HCT116 (cell line): ENCODE measurements around the gene MCTP2. TPM values are rescaled to one million over a fixed set of nuclear protein-coding genes. Genes with fewer than 3 reads are reported as not detected.

Experiments used
- ATAC-seq: fragments of 200-7000 bp; cut with Tn5 transposase; 2 replicates; pipeline ENCODE4 v1.9.1; 2020; ENCODE audit warnings: mild to moderate bottlenecking, moderate library complexity
- BruUV-seq: library from RNA; stranded (reverse); fragments of 400-500 nt; replicated peaks from 2 replicates; lab custom pipeline; 2021; lab: Mats Ljungman, UMichigan
- CTCF ChIA-PET: fragments of 300-600 bp; sonication (Branson Sonifier 250); formaldehyde crosslinking; loops from one replicate; lab custom pipeline; 2021; ENCODE audit warnings: antibody characterized with exemption; lab: Charles Lee
- POLR2A ChIA-PET: fragments of 300-600, 350-600 bp; sonication (Branson Sonifier 250); formaldehyde crosslinking; loops from one replicate; lab custom pipeline; 2021; ENCODE audit warnings: antibody characterized with exemption; lab: Charles Lee
- RAD21 ChIA-PET, 2 experiments: fragments of 300-600 bp; sonication (Branson Sonifier 250); formaldehyde crosslinking; loops; one replicate each; lab custom pipeline; 2023; ENCODE audit warnings: low total read pairs in 2 of 2; ENCODE audit not compliant: uncharacterized antibody in 2 of 2, unreplicated experiment in 2 of 2, low non-redundant PET in 1 of 2; lab: Charles Lee
- DNase-seq: peaks from one replicate; pipeline ENCODE4 v3.0.0-alpha.2; 2010; ENCODE audit warnings: low read depth, low spot score
- H2AFZ ChIP-seq: fragments of 200-600 bp; shearing (Covaris generic), sonication (generic); 2 replicates; pipeline ENCODE4 v1.6.1; 2017; ENCODE audit warnings: low read depth, mixed run types, mixed read lengths, antibody characterized with exemption, low read length; ENCODE audit not compliant: poor library complexity, severe bottlenecking
- H3K27ac ChIP-seq: 2 replicates; pipeline ENCODE4 v1.5.1; 2012; ENCODE audit warnings: low read depth, low read length
- H3K27me3 ChIP-seq: fragments of 200-600 bp; sonication (generic); 2 replicates; pipeline ENCODE4 v1.6.1; 2016; ENCODE audit warnings: mixed run types, low read length, mixed read lengths; ENCODE audit not compliant: insufficient read depth
- H3K36me3 ChIP-seq, 2 experiments: fragments of 200-500 bp in 1 of 2; fragments of 200-600 bp in 1 of 2; sonication (Bioruptor generic) in 1 of 2; sonication (generic) in 1 of 2; 2 replicates each; pipeline versions ENCODE4 v1.5.1 to v1.6.1; 2014 to 2016; ENCODE audit warnings: low read length in 2 of 2, inconsistent platforms in 1 of 2, mixed read lengths in 1 of 2, mixed run types in 1 of 2; ENCODE audit not compliant: insufficient read depth in 2 of 2, control insufficient read depth in 1 of 2
- H3K4me1 ChIP-seq, 2 experiments: fragments of 200-600 bp in 1 of 2; sonication (generic) in 1 of 2; 2 replicates each; pipeline versions ENCODE4 v1.5.1 to v1.6.1; 2012 to 2017; ENCODE audit warnings: low read length in 2 of 2, inconsistent platforms in 1 of 2, mild to moderate bottlenecking in 1 of 2, mixed read lengths in 1 of 2, mixed run types in 1 of 2, moderate library complexity in 1 of 2; ENCODE audit not compliant: insufficient read depth in 2 of 2, control insufficient read depth in 1 of 2
- H3K4me2 ChIP-seq: fragments of 200-600 bp; sonication (generic); 2 replicates; pipeline ENCODE4 v1.6.1; 2017; ENCODE audit warnings: mixed run types, low read length, mixed read lengths
- H3K4me3 ChIP-seq, 2 experiments: fragments of 200-600 bp in 1 of 2; sonication (generic) in 1 of 2; replicated peaks in 1 of 2; 2 replicates each; pipeline ENCODE4 v1.5.1; 2011 to 2016; ENCODE audit warnings: low read length in 2 of 2, control low read depth in 1 of 2, low read depth in 1 of 2, mild to moderate bottlenecking in 1 of 2, mixed read lengths in 1 of 2, mixed run types in 1 of 2
- H3K79me2 ChIP-seq: fragments of 200-600 bp; sonication (generic); 2 replicates; pipeline ENCODE4 v1.6.1; 2017; ENCODE audit warnings: mild to moderate bottlenecking, mixed run types, low read length, moderate library complexity, mixed read lengths; ENCODE audit not compliant: insufficient read depth
- H3K9ac ChIP-seq: fragments of 200-600 bp; sonication (generic); 2 replicates; pipeline ENCODE4 v1.6.1; 2016; ENCODE audit warnings: low read length, mixed read lengths
- H3K9me2 ChIP-seq: fragments of 200-600 bp; sonication (generic), shearing (Covaris generic); 2 replicates; pipeline ENCODE4 v1.6.1; 2017; ENCODE audit warnings: mixed run types, mild to moderate bottlenecking, moderate library complexity; ENCODE audit not compliant: insufficient read depth
- H3K9me3 ChIP-seq, 2 experiments: fragments of 200-500 bp in 1 of 2; fragments of 200-600 bp in 1 of 2; sonication (Bioruptor generic) in 1 of 2; sonication (generic) in 1 of 2; 2 replicates each; pipeline ENCODE4 v1.6.1; 2014 to 2017; ENCODE audit warnings: low read length in 2 of 2, mixed read lengths in 2 of 2, inconsistent platforms in 1 of 2, low read depth in 1 of 2, mild to moderate bottlenecking in 1 of 2, mixed run types in 1 of 2, moderate library complexity in 1 of 2; ENCODE audit not compliant: control insufficient read depth in 1 of 2, insufficient read depth in 1 of 2
- H4K20me1 ChIP-seq: fragments of 200-600 bp; sonication (generic), shearing (Covaris generic); 2 replicates; pipeline ENCODE4 v1.6.1; 2017; ENCODE audit warnings: mixed run types, mild to moderate bottlenecking, moderate library complexity; ENCODE audit not compliant: insufficient read depth
- CBX3 ChIP-seq: IDR thresholded peaks from 2 replicates; pipeline ENCODE4 v1.6.1; 2012; ENCODE audit warnings: low read depth
- FOSL1 ChIP-seq: IDR thresholded peaks from 2 replicates; pipeline ENCODE4 v1.6.1; 2012; ENCODE audit warnings: low read depth
- POLR2AphosphoS5 ChIP-seq: IDR thresholded peaks from 2 replicates; pipeline ENCODE4 v1.6.1; 2011; ENCODE audit warnings: mild to moderate bottlenecking, low read depth, low read length, moderate library complexity
- SRF ChIP-seq: IDR thresholded peaks from 2 replicates; pipeline ENCODE4 v1.6.1; 2012; ENCODE audit warnings: low read depth
- intact Hi-C: fragments of 100-400 bp; cut with micrococcal nuclease; formaldehyde crosslinking; loops from 2 replicates; pipeline ENCODE4 v1.10.0; 2022
- total RNA-seq: library from RNA; stranded (reverse); gene quantifications from one replicate; pipeline ENCODE4 v1.2.1, GENCODE V29; 2021; ENCODE audit not compliant: unreplicated experiment
- TF ChIP-seq, protein P1 (sequence below), 3 experiments: fragments of 200-600 bp in 1 of 3; sonication (generic) in 1 of 3; IDR thresholded peaks in 2 of 3; conservative IDR thresholded peaks in 1 of 3; 2 replicates each; pipeline ENCODE4 v1.5.1; 2012 to 2017; ENCODE audit warnings: low read depth in 2 of 3, low read length in 2 of 3, antibody characterized with exemption in 1 of 3, borderline replicate concordance in 1 of 3, control low read depth in 1 of 3, mild to moderate bottlenecking in 1 of 3, mixed read lengths in 1 of 3, mixed run types in 1 of 3, moderate library complexity in 1 of 3; ENCODE audit not compliant: insufficient read depth in 1 of 3

MCTP2 gene
- total RNA-seq, 1 experiment from 2014 or later, result 12.9 TPM

DNA sequence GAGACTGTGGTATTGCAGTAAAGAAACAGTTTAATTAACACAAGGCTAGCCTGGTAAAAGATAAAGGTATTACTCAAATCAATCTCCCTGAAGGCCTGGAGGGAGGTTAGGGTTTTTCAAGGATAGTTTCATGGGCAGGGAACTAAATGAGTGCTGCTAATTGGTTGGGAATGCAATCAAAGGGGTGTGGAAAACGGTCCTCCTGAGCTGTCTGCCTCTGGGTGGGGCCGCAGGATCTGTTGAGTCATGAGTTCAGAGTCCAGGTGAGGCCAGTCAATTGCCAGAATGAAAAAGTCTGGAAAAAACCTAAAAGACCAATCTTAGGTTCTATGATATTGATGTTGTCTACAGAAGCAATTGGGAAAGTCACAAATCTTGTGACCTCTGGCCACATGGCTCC, 293.2 kb downstream of the MCTP2 start:
- Histone ChIP-seq H3K9me2 (no peaks in the 10 kb centered on the region), H3K27me3 (no peaks in the 10 kb centered on the region), H3K4me2 (peak overlapping the region; percentile 47), H3K4me3 (0 out of 4 replicates have a peak overlapping the region, but pooled peaks of 1 of the 2 experiments have one; percentile 0), H3K4me1 (peaks cover 0 to 16% of the 10 kb centered on the region in 2 experiments; a peak in 2 of 4 replicates), H3K36me3 (no peaks in the 10 kb centered on the region), H3K9me3 (no peaks in the 10 kb centered on the region), H3K9ac (no peak overlapping the region), H4K20me1 (no peaks in the 10 kb centered on the region), H2AFZ (peak overlapping the region; percentile 96), H3K27ac (no peak overlapping the region), H3K79me2 (no peaks in the 10 kb centered on the region)
- ChIA-PET RAD21 (no interaction called here), CTCF (no interaction called here), POLR2A (no interaction called here)
- peak; percentile 24 for DNase-seq
- BruUV-seq, result no TSS peak
- TF ChIP-seq FOSL1 (peak; percentile 24; the same call in 1 of the 2 replicates), POLR2AphosphoS5 (no peak), SRF (no peak)
- intact Hi-C loops, result no loop called here
- ATAC-seq, result peak; percentile 89

DNA sequence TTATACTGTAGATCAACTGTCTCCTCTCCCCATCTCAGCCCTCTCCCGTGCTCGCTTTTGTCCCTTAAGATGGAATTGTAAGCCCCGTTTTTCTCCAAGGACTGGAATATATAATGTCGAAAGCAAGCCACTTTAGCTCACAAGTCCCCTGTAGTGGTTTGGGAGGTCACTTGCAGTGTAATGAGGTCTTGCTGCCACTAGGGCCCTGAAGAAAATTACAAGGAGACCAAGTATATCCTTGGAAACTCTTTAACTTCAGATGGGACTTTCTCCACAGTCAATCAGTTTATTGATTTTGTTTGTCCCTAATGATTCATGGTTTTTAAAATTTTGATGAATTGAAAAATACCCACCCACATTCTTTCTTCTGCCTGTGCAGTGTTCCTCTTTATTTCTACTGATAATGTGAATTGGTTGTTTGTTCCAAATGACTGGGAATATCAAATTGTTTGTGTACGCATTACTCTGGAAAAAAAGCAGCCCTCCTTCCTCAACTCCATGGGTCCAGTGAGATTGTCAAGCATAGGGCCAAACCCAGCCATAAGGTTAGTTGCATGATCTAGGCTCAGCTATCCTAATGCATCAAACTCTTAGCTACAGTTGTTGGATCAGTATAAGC, 294.8 kb downstream of the MCTP2 start:
- TF ChIP-seq CBX3, result no peak
- TF ChIP-seq, protein P1, sequence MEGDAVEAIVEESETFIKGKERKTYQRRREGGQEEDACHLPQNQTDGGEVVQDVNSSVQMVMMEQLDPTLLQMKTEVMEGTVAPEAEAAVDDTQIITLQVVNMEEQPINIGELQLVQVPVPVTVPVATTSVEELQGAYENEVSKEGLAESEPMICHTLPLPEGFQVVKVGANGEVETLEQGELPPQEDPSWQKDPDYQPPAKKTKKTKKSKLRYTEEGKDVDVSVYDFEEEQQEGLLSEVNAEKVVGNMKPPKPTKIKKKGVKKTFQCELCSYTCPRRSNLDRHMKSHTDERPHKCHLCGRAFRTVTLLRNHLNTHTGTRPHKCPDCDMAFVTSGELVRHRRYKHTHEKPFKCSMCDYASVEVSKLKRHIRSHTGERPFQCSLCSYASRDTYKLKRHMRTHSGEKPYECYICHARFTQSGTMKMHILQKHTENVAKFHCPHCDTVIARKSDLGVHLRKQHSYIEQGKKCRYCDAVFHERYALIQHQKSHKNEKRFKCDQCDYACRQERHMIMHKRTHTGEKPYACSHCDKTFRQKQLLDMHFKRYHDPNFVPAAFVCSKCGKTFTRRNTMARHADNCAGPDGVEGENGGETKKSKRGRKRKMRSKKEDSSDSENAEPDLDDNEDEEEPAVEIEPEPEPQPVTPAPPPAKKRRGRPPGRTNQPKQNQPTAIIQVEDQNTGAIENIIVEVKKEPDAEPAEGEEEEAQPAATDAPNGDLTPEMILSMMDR (IDR thresholded peaks at IDR 0.05 in 2 of 3, conservative IDR thresholded peaks at IDR 0.05 in 1 of 3; ENCODE audit: borderline replicate concordance in 1 of 3, insufficient read depth in 1 of 3, low read depth in 2 of 3, low read length in 2 of 3), result peak; percentile 14 to 75 (median 67); a peak in 4 of 6 replicates
- Histone ChIP-seq H4K20me1 (no peaks in the 10 kb centered on the region), H3K4me1 (peaks cover 0 to 16% of the 10 kb centered on the region in 2 experiments; a peak in 2 of 4 replicates), H3K9me3 (no peaks in the 10 kb centered on the region), H3K9me2 (no peaks in the 10 kb centered on the region), H3K9ac (no peak overlapping the region), H2AFZ (peak overlapping the region; percentile 10), H3K27me3 (no peaks in the 10 kb centered on the region), H3K27ac (no peak overlapping the region), H3K4me3 (no peak overlapping the region), H3K79me2 (no peaks in the 10 kb centered on the region), H3K4me2 (0 out of 2 replicates have a peak overlapping the region, but pooled peaks have one; percentile 18), H3K36me3 (no peaks in the 10 kb centered on the region)
- ChIA-PET CTCF (interaction anchor here (0.7 to 1.3 kb wide), 4 partner anchors 10 to 63 kb away, joined by 3 to 5 read pairs (median 3); no protein-coding TSS in a partner anchor), RAD21 (no interaction called here), POLR2A (no interaction called here)
- peak; percentile 19 for DNase-seq
- no TSS peak for BruUV-seq
- ATAC-seq, result peak; percentile 88
- intact Hi-C loops, result loop anchor here (5.0 kb wide), 1 partner anchor 1896 kb away; no protein-coding TSS in a partner anchor
